Endothelial cell (in vitro differentiated cells): Measurements from ENCODE around the gene VPS41. TPM values are rescaled to one million over a fixed set of nuclear protein-coding genes. Genes with fewer than 3 reads are reported as not detected.
"Not testable (repeated sequence)": the region's sequence is repeated elsewhere in the genome, so short reads cannot be mapped to it uniquely, and the experiment has no call there.

ENCODE experiments used
- DNase-seq: peaks from one replicate; pipeline ENCODE4 v3.0.0; 2021; ENCODE audit warnings: low spot score
- H3K27ac Mint-ChIP-seq: one replicate; pipeline ENCODE4 v1.8.0; 2021; ENCODE audit warnings: mixed read lengths, inconsistent platforms; ENCODE audit not compliant: unreplicated experiment
- H3K27me3 Mint-ChIP-seq: one replicate; pipeline ENCODE4 v1.8.0; 2021; ENCODE audit warnings: mild to moderate bottlenecking, moderate library complexity, mixed read lengths, inconsistent platforms; ENCODE audit not compliant: unreplicated experiment
- H3K36me3 Mint-ChIP-seq: one replicate; pipeline ENCODE4 v1.8.0; 2021; ENCODE audit warnings: mild to moderate bottlenecking, low read depth, mixed read lengths, inconsistent platforms; ENCODE audit not compliant: unreplicated experiment
- H3K4me1 Mint-ChIP-seq: one replicate; pipeline ENCODE4 v1.8.0; 2021; ENCODE audit warnings: mild to moderate bottlenecking, mixed read lengths, inconsistent platforms; ENCODE audit not compliant: unreplicated experiment
- H3K4me3 Mint-ChIP-seq: one replicate; pipeline ENCODE4 v1.8.0; 2021; ENCODE audit warnings: mild to moderate bottlenecking, mixed read lengths, inconsistent platforms; ENCODE audit not compliant: unreplicated experiment
- H3K9me3 Mint-ChIP-seq: one replicate; pipeline ENCODE4 v1.8.0; 2021; ENCODE audit warnings: mixed read lengths, inconsistent platforms; ENCODE audit not compliant: unreplicated experiment
- CTCF ChIP-seq: fragments of 200-600 bp; sonication (generic); IDR thresholded peaks from one replicate; pipeline ENCODE4 v1.5.0; 2021; ENCODE audit warnings: antibody characterized with exemption; ENCODE audit not compliant: unreplicated experiment
- total RNA-seq: library from RNA; stranded (reverse); fragmentation: NEBNext Ultra II Directional; extraction: Animal tissue kit (Norgen Biotek cat#: 25700); gene quantifications from one replicate; pipeline ENCODE4 v1.2.1, GENCODE V29; 2021; ENCODE audit not compliant: unreplicated experiment

The VPS41 gene
- total RNA-seq, 1 donor from 2014 or later, result 104 TPM

GRCh38 chr7:38863601-38864291 is 45.2 kb downstream of the VPS41 start:
- Mint-ChIP-seq H3K4me3 (no peak overlapping the region), H3K27ac (peak overlapping the region; percentile 77), H3K4me1 (peaks cover 9% of the 10 kb centered on the region), H3K36me3 (no peaks in the 10 kb centered on the region), H3K27me3 (no peaks in the 10 kb centered on the region), H3K9me3 (no peaks in the 10 kb centered on the region)
- TF ChIP-seq CTCF, result no peak
- peak; percentile 9 for DNase-seq

- Mint-ChIP-seq H3K4me1 (peaks cover 9% of the 10 kb centered on the region), H3K9me3 (no peaks in the 10 kb centered on the region), H3K27ac (no peak overlapping the region), H3K36me3 (no peaks in the 10 kb centered on the region), H3K4me3 (no peak overlapping the region), H3K27me3 (no peaks in the 10 kb centered on the region)
- DNase-seq, result no peak
- TF ChIP-seq CTCF, result no peak
These were observed 46.3 kb downstream of the VPS41 start for GRCh38 chr7:38862666-38863065.

- no peak for DNase-seq
- Mint-ChIP-seq H3K4me3 (no peak overlapping the region), H3K27me3 (no peaks in the 10 kb centered on the region), H3K4me1 (peaks cover 7% of the 10 kb centered on the region), H3K9me3 (no peaks in the 10 kb centered on the region), H3K36me3 (no peaks in the 10 kb centered on the region), H3K27ac (no peak overlapping the region)
- TF ChIP-seq CTCF, result no peak
These were observed 50.6 kb downstream of the VPS41 start for GRCh38 chr7:38858259-38858884.

- Mint-ChIP-seq H3K27me3 (no peaks in the 10 kb centered on the region), H3K4me1 (peaks cover 5% of the 10 kb centered on the region), H3K4me3 (no peak overlapping the region), H3K9me3 (no peaks in the 10 kb centered on the region), H3K36me3 (no peaks in the 10 kb centered on the region), H3K27ac (no peak overlapping the region)
- DNase-seq, result no peak
- TF ChIP-seq CTCF, result no peak
These were observed 53.1 kb downstream of the VPS41 start for GRCh38 chr7:38855867-38856266.

- Mint-ChIP-seq H3K27me3 (no peaks in the 10 kb centered on the region), H3K4me1 (peaks cover 5% of the 10 kb centered on the region), H3K9me3 (no peaks in the 10 kb centered on the region), H3K36me3 (no peaks in the 10 kb centered on the region), H3K4me3 (no peak overlapping the region), H3K27ac (no peak overlapping the region)
- DNase-seq, result no peak
- no peak for TF ChIP-seq CTCF
These were observed 53.6 kb downstream of the VPS41 start for GRCh38 chr7:38855386-38855785.

- H3K27ac Mint-ChIP-seq, H3K4me3 Mint-ChIP-seq, H3K27me3 Mint-ChIP-seq, H3K36me3 Mint-ChIP-seq, H3K9me3 Mint-ChIP-seq, DNase-seq, H3K4me1 Mint-ChIP-seq: not testable (repeated sequence)
These were observed 54.0 kb downstream of the VPS41 start for GRCh38 chr7:38854947-38855346.
